Stimulated activated naive CD4-positive, alpha-beta T cell treated with Interleukin-2 at 50 U/mL for 16 hours (primary cell): ENCODE results near the gene UVSSA.
"Not testable (repeated sequence)": the region's sequence is repeated elsewhere in the genome, so short reads cannot be mapped to it uniquely, and the experiment has no call there.

ENCODE experiments used
- DNase-seq: peaks from one replicate; lab custom pipeline; 2025; lab: John Stamatoyannopoulos, UW

UVSSA gene

DNA sequence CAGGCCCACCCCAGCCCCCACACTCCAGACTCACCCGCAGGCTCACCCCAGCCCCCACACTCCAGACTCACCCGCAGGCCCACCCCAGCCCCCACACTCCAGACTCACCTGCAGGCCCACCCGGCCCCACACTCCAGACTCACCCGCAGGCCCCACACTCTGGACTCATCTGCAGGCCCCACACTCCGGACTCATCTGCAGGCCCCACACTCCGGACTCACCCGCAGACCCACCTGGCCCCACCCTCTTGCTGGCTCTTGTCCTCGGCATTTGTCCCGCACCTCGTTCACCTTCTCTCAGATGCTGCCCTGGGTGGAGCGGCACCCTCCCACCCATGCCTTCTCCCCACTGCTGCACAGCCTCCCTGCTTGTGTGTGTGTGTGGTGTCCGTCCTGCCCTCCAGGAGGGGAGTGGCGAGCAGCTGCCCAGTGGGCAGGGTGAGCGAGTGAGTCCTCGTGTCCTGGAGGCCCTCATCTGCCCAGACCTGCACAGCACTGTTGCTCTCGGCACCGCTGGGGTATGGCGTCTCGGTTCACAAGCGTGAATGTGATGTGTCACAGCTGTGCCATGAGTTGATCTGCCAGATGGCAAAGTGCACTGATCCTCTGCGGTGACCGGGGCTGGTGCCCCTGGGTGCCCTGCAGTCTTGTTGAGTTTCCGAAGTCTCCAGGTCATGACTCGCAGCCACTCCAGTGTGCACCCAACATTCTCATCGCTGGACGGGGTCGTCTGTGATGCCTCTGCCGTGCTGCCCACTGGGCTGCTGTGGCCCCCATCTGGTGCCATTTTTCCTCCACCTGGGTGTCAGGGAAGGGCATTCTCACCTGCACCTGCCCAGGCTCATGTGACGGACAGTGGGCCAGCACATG lies 29.6 kb upstream of the UVSSA start:
- no peak for DNase-seq

DNA sequence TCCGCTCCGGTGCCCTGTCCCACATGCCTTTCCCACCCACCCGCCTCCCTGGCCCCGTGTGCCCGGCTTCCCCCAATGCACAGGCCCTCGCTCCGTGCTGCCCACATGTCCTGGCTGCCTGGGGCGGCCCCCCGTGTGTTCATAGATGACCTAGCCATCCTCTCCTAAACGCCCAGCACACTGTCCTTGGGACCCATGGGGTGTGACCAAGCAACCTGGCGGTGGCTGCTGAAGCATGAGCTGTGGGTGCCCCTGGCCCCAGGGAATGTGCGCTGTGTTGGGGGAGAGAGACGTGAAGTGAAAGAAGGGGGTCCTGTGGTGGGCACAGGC lies 29.0 kb upstream of the UVSSA start:
- no peak for DNase-seq

DNA sequence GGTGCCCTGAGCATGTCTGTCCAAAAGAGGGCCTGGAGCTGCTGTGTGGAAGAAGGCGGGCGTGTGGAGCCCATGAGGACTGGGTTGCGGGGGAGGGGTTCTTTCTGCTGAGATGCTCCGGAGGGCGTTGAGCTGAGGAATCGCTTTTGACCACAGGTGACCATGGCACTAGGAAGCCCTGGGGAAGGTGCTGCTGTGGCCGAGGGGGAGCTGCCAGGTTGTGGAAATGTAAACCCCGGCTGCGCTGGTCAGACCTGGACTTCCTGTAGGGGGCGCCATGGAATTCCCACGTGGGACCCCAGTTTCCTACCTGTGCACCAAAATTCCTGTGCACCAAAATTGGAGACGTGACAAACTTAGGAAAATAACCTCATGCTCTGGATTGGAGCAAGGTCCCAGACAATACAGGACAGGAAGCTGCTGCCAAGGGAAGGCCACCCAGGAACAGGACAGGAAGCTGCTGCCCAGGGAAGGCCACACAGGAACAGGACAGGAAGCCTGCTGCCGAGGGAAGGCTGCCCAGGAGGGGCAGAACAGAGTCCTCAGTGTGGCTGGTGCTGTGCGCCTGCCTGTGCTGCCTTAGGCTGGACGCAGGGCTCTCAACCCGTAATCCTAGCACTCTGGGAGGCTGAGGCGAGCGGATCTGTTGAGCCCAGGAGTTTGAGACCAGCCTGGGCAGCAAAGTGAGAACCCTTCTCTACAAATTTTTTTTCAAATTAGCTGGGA lies 28.4 kb upstream of the UVSSA start:
- DNase-seq, result no peak

DNA sequence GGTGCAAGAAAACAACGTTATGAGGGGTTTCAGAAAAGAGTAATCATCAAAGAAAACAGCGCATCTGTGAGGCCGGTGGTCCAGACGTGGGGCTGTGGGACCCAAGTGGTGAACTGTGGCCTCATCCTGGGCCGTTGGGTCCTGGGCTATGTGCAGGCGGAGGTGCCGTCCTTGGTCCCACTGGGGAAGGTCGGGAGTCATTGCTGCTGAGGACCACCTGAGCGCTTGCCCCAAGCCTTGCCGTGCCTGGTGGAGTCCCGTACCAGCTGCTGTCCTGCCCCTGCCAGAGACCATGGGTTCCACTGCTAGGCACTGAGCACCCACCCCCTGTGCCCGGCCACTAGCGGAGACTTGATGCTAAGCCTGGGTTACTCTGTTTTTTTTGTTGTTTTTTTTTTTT lies 25.5 kb upstream of the UVSSA start:
- no peak for DNase-seq

DNA sequence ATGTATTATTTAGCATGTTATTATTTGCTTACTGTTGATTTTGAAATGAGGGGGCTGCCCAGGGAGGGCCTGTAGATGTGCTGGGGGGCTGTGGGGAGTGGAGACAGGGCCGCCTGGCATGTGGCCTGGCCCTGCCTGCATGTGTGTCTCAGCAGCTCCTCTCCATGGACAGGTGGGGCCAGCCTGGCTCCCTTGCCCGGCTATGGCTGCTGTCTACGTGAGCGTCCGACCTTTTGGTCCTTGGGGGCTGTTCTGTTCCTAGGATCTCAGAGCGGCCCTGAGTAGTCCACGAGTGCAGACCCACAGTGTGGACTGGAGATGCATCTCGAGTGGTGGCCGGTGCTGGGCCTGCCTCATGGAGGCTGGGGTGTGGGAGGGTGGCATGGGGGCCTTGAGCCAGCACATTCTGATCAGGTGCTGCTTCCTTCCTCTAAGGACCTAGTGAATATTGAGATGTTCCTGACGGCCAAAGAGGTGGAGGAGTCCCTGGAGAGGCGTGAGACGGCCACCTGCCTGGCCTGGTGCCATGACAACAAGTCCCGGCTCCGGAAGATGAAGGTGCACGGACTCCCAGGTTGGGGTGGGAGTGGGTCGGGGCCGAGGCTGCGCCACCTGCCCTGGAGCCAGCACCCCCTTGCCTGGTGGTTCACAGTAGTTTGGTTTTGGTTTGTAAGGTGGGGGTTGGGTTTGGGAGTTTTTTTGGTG lies 24.9 kb upstream of the UVSSA start:
- no peak for DNase-seq

DNA sequence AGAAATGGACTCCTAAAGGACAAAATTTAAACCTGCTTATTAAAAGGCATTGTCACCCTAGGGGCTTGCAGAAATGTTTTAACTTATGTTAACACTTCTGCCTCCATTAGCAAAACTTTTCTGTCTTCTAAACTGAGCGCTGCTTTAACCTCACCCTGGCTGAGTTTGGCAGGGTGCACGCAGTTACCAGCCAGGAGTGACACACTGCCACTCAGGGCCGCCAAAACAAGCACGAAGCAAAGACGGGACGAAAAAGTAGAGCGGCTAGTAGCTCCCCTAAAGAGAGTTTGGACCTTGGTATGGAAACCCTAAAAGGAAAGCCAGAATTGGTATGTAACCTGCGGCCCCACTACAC lies 23.8 kb upstream of the UVSSA start:
- DNase-seq, result no peak

DNA sequence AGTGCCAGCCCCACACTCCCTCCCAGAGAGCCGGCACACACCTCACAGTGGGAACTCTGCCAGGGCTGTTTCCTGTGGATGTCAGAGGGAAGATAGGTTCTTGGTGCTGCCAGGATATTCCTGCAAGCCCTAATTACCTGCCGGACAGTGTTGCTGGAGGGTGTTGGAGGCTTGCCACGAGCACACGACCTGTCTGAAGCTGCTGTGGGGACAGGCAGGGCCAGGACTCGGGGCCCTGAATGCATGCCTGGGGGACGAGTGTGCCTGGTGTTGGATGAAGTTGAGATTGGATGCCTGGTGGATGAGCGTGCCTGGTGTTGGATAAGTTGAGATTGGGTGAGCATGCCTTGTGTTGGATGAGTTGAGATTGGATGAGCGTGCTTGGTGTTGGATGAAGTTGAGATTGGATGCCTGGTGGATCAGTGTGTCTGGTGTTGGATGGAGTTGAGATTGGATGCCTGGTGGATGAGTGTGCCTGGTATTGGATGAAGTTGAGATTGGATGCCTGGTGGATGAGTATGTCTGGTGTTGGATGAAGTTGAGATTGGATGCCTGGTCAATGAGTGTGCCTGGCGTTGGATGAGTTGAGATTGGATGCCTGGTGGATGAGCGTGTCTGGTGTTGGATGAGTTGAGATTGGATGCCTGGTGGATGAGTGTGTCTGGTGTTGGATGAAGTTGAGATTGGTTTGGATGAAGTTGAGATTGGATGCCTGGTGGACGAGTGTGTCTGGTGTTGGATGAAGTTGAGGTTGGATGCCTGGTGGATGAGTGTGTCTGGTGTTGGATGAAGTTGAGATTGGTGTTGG lies 23.2 kb upstream of the UVSSA start:
- no peak for DNase-seq

DNA sequence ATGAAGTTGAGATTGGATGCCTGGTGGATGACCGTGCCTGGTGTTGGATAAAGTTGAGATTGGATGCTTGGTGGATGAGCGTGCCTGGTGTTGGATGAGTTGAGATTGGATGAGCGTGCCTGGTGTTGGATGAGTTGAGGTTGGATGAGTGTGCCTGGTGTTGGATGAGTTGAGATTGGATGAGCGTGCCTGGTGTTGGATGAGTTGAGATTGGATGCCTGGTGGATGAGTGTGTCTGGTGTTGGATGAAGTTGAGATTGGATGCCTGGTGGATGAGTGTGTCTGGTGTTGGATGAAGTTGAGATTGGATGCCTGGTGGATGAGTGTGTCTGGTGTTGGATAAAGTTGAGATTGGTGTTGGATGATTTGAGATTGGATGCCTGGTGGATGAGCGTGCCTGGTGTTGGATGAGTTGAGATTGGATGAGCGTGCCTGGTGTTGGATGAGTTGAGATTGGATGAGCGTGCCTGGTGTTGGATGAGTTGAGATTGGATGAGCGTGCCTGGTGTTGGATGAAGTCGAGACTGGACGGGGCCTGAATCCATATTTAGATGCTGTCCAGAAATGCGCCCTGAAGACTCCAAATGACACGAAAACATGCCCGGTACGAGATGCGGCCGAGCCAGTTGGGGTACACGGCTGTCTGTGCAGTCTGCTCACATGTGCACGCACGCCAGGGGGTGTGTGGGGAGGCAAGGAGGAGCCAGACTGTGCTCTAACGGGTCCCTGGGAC lies 22.4 kb upstream of the UVSSA start:
- DNase-seq, result not testable (repeated sequence)

DNA sequence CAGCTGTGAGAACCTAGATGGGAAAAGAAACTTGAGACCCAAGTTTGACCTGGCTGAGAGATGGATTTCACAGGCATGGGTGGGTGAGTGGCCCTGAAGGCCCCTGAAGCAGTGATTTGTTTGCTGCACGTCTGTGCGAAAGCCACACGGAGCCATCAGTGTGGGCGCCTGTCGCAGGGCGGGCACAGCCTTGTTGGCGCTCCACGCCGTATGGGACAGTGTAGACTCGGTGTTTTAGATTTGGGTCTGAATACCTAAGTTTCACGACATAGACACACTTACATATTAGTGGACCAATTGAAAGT lies 21.9 kb upstream of the UVSSA start:
- DNase-seq, result no peak

DNA sequence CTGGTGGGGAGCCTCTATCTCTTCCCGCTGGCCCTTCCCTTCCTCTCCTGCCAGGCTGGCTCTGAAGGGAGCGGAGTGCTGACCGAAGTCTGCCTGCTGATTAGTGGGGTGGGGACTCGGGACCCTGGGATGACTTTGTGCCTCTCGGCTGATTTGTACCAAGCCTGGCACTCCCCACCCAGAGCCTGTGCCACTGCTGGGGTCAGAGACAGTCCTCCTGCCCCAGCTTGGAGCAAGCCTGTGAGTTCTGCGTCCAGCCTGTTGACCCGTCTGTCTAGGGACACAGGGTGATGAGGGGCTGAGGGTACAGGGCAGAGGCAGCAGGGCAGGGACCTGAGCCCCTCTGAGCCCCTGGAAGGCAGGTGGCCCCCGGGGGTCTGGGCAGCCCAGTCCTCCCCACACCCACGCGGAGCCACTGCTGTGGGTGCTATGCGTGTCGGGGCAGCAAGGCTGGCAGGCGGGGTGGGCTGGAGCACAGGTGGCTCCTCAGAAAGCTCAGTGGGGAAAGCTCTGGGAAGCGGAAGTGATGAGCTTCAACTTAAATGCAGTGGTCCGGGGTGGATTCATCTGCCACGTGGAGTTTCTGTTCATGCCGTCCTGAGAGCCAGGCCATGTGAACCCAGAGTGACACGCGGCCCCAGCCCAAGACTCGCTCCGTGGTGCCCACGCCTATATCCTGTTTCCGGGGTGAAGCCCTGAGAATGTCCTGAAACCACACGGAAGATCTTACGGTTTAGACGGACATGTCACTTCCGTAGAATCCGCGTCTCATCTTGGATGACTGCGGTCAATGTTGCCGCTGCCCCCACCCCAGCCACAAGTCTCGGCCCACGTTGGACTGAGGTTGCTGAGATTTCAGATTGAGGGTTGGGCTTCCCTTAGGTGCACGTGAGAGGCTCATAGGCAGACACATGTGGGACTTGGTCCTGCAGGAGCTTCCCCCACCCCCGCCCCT lies 21.1 kb upstream of the UVSSA start:
- no peak for DNase-seq

DNA sequence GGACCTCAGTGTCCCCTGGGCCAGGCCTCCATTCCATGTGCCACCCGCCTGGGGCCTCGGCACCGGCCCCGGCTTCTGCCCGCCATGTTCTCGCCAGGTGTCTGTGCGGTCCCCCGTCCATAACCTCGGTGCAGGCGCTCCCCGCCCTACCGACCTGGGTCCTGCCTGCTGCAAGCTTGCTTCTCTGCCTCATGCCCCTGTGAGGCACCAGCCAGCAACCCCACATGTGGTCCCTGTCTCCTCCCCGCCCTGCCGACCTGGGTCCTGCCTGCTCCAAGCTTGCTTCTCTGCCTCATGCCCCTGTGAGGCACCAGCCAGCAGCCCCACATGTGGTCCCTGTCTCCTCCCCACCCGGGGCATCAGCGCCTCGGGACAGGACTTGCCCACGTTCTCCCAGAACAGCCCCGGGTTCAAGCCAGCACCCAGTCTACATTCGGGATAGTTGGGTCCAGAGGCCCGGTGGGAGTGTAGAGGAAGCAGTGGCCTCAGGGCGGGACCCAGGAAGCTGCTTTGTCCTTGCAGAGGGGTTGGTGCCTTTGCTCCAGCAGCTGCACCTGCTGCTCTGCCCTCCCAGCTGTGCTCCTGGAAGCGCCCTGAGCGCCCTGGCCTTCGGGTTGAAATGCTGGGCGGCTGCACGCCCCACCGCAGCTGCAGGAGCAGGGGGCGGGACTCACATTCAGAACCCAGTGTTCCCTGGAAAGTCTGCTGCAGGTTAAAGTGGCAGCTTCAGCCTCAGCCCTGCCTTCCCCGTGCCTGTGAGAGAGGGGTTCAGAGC lies 20.1 kb upstream of the UVSSA start:
- no peak for DNase-seq

DNA sequence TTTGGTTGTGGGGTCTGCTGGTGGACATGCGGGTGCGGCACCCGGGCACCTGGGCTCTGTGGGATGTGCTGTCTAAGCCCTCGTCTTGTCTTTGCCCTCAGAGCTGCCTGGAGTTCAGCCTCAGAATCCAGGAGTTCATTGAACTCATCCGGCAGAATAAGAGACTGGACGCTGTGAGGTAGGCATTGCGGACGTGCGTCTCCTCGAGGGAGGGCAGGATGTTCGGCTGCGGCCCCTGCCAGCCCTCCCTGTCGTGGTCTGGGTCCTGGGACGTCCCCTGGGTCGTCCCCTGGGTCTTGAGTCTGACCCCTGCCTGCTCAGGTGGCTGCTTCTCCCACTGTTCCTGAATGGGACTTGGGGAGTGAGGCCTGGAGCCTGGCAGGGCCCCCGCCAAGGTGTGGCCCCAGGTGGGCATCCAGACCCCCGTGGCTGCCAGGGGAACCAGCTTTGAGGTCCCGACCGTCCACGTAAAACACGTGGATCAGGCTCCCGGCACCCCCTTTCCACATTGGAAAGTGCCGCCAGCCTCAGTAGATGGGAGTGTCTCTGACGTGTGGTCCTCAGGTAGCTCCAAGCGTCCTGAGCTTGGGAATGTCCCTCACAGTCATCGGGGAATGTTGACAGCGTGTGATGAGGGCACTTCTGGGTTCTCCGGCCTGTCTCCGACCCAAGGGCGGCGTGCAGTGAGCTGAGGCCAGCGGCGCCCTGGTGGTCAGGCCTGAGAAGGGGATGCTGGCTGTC lies 19.3 kb upstream of the UVSSA start:
- DNase-seq, result no peak

DNA sequence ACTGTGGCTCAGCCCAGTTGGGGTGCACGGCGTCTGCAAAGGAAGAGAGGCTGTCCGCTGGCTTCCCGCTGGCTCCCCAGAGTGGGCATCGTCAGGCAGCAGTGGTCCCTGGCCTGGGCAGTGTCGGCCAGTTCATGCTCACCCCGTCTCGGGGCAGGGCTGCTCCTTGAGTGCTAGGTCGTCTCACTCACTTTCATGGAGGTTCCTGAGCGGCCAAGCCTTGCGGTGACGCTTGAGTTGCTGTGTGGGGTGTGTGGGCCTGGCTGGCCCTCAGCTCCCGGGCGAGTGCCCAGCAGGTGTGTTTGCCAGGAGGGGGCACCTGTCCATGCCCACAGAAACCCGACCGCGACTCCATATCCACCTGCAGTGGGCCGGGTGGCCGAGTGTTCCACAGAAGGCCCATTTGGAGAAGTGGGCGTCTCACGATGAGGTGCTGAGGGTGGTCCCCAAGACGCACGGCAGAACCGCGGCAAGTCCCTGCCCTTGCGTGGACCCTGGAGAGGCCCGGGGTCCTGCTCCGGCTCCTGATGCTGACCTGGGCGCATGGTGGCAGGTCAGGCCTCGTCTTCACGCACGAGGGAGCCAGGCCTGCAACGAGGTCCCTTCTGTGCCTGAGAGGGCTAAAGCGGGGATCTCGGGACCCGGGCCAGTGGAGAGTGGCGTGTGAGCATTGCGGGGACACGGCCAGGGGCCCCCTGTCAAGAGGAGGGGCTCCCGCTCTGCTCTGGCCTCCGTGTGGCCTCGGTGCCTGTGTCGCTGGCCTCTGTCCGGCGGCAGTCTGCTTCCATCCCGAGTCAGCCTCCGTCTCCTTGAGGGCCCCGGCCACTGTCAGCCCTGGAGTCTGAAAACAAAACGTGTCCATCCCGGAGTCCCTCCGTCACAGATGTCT lies 18.5 kb upstream of the UVSSA start:
- no peak for DNase-seq

DNA sequence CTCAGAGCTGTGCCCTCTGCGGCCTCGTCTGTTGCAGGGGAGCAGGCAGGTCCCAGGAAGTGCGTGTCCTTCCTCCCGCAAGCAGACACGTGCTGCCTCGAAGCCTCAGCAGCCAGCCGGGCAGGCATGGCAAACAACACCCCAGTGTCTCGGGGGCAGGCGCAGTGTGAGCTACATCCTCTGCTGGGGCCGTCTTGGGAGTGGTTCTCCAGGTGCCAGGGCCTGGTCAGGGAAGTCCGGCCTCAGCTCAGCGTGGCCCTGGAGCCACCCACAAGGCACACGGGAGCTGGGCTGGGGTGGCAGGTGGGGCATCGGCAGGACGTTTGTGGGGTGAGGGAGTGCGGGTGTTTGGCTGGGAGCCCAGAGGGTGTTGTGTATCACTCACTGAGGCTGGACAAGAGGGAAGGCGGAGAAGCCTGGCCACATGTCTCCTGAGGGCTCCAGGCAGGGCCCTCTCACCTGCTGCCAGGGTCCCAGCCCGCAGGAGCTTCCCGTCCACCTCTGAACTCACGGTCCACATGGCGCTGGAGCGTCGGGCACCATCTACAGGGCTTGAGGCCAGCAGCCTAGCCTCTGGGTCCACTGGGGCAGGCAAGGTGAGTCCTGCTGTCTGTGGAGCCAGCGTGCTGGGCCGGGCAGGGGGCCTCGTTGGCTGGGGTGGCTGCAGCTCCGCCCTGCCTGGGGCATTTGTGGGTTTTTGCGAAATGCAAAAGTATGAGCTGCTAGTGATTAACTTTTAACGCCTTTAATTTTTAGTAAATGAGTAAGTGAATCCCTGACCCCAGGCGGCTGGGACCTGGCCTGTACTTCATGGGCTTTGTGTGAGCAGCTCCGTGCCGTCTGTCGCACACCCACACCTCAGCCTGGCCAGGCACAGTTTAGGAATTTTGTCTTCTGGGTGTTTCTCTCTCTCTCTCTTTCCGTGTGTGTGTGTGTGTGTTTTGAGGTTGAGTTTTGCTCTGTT lies 17.3 kb upstream of the UVSSA start:
- DNase-seq, result no peak

DNA sequence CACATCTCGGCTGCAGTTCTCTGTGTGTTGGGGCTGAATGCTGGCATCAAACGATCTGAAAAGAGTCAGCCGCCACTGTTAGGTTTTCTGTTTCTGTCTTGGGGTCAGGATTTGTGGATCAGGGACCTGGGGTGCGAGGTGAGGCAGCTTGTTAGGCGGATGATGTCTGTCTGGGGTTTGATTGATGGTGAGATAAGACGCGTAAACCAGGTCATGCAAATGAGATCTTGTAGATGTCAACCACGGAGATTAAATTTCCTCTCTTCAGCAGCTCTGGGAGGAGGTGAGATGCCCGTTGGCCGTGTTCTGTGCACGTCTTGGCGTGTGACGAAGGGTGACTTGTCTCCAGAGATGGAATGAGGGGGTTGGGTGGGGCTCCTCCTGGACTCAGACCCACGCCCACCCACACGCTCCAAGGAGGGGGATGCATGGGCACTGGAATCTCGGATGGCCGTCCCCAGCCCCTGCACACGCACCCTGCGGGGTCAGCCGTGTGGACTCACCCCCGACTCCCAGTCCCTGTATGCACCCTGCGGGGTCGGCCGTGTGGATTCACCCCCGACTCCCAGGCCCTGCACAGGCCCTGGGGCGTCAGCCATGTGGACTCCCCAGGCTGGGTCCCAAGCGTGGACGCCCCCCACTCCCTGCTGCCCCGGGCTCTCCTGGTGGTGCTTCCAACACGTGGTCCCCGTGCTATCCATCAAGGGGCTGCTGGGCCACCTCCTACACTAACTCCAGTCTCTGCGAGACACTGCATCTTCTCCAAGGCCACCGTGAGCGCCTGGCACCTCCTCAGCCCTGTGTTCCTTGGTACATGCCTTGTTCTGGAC lies 16.0 kb upstream of the UVSSA start:
- peak; percentile 59 for DNase-seq
